ENCODE measurements around the gene AQP12A.

The AQP12A gene

DNA sequence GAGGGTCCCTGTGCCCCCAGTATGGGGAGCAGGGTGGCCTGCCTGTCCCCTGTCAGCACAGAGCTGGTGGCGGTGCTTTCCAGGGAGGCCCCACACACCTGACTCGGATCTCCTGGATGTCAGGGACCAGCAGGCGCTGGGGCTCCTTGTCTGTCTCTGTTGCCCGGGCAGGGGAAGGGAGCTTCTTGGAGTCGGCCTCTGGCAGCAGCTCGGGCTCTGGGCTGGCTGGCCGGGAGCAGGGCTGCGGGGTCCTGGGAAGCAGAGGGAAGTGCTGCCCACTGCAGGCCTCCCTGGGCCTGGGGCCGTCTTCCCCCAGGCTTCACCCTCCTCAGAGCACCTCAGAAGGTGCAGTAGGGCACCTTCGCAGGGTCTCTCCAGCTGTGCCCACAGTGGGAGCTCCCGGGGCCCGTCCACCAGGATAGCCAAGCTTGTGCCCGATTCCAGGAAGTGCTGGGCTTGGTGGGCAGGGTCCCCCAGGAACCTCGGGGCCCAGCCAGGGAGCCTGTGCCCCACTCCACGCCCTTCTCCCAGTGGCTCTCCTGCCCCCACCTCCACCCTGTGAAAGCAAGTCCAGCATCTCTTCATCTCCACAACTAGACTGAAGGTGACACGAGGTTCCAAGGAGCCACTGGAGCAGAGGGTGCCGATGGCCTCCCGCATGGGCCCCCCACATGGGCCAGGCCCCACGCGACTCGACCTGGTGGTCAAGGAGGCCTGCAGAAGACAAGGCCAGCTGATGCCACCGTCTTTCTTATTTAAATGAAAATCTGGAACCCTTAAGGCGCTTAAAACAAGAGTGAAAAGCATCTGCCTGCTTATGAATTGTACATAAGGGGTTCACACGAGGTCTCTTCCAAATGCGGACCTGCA lies 28.2 kb downstream of the AQP12A start:
- no peak for TF ChIP-seq CTCF (IDR thresholded peaks at IDR 0.05; ENCODE audit: insufficient read depth, missing control alignments)
- DNase-seq (ENCODE audit: insufficient read length, low spot score): no peak
- FAIRE-seq: no peak

DNA sequence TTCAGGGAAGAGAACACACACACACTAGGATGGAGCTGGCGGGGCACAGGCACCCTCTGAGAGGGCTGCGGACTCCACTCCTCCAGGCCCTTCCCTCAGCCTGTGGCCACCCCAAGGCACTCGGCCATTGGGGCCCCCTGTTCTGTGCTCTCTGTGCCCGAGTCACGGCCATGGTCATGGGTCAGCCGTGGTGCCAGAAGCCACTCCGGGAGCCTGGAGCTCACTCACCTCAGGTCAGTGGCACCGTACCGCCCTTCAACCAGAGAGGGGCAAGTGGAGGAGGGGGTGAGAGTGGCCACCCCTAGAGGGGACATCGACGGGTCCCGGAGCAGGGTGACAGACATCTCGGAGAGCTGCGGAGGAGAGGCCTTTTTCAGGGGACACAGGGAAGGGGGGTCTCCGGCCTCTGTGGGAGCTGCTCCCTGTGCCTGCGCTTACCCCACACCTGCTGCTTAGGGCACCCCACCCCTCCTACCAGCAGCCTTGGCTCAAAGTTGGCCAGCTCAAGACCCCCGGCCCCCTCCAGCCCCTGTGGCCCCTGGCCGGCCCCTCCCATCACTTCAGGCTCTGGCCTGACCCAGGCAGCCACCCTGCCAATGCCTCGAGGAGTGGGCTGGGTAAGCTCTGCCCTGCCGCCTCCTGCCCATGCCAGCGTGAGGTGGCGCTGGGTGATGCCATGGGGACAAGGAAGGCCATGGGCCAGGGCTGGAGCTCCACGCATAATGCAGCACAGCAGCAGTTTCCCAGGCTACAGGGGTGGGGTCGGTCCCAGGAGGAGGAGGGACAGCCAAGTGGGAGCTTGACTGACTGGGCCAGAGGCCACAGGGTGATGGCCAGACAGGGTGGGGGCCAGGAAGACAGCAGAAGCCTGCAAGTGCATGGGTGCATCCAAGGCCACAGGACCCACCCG lies 29.3 kb downstream of the AQP12A start:
- DNase-seq (ENCODE audit: insufficient read length, low spot score): no peak
- TF ChIP-seq CTCF (IDR thresholded peaks at IDR 0.05; ENCODE audit: insufficient read depth, missing control alignments): no peak
- FAIRE-seq: no peak

DNA sequence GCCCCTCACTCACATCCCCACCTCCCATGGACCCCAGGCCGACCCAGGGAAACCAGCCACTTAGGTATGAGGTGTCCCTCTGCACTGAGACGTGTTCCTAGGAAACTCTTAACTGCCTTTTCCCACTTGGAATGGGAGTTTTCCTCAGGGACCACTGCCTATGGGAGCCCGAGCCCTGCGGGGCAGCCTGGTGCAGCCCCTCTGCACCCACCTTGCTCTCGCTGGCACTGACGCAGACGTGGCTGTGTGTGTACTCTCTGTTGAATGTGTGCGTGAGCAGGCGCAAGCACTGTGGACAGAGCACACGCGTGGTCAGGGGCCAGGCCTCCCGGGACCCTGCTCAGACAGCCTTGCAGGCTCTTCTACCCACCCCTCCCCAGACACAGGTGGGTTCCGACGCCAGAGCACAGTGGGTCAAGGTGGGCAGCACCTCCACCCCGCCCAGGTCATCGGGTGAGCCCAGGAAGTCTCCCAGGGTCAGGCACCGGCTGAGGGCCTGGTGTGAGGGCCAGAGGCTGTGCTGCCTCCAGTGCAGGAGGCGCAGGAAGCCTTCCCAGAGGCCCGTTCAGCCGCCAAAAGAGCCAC lies 30.0 kb downstream of the AQP12A start:
- DNase-seq (ENCODE audit: insufficient read length, low spot score) (no peak), FAIRE-seq (no peak)
- TF ChIP-seq CTCF (IDR thresholded peaks at IDR 0.05; ENCODE audit: insufficient read depth, missing control alignments): no peak

DNA sequence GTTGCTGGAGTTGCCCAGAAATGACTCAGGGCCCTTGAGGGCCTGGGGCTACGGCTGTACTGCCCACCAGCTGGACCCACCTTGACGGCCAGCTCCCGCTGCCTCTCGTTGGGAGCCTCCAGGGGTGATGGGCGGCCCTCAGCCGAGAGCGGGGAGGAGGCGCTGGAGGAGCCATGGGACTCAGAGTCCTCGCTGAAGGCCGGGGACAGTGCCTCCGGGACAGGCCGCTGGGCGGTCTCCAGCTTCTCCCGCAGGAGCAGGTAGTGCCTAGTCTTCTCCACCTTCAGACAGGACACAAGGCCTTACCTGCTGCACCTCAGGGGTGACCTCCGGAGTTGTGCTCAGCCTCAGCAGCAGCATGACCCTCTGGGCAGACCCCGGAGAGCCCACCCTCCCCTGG lies 30.7 kb downstream of the AQP12A start:
- FAIRE-seq: no peak
- TF ChIP-seq CTCF (IDR thresholded peaks at IDR 0.05; ENCODE audit: insufficient read depth, missing control alignments): no peak
- DNase-seq (ENCODE audit: insufficient read length, low spot score): no peak

- FAIRE-seq (no peak), DNase-seq (ENCODE audit: insufficient read length, low spot score) (no peak)
- TF ChIP-seq CTCF (IDR thresholded peaks at IDR 0.05; ENCODE audit: insufficient read depth, missing control alignments): no peak
Measured at GRCh38 chr2:240722796-240723735, 31.4 kb downstream of the AQP12A start.

GRCh38 chr2:240723851-240724250 lies 32.2 kb downstream of the AQP12A start:
- no peak for FAIRE-seq
- no peak for DNase-seq (ENCODE audit: insufficient read length, low spot score)
- no peak for TF ChIP-seq CTCF (IDR thresholded peaks at IDR 0.05; ENCODE audit: insufficient read depth, missing control alignments)

Measured in D721Med (cell line).